T-helper 1 cell treated with Interleukin-12 subunit alpha and Interleukin-12 subunit beta and Interleukin-4 antibody, amounts not matched to agents 30 μg/mL and 1 μg/mL, for 36 hours (primary cell): ENCODE data around the gene ZNF423.

Experiments
- H3K27ac Mint-ChIP-seq: one replicate; pipeline ENCODE4 v1.8.0; 2021; ENCODE audit warnings: mild to moderate bottlenecking, mixed read lengths
- H3K27me3 Mint-ChIP-seq: one replicate; pipeline ENCODE4 v1.8.0; 2021; ENCODE audit warnings: low read depth, mixed read lengths
- H3K36me3 Mint-ChIP-seq: one replicate; pipeline ENCODE4 v1.8.0; 2021; ENCODE audit warnings: low read depth, mixed read lengths
- H3K4me1 Mint-ChIP-seq: one replicate; pipeline ENCODE4 v1.8.0; 2021; ENCODE audit warnings: low read depth, mixed read lengths
- H3K4me3 Mint-ChIP-seq: one replicate; pipeline ENCODE4 v1.8.0; 2021; ENCODE audit warnings: mild to moderate bottlenecking, moderate library complexity, mixed read lengths
- H3K9me3 Mint-ChIP-seq: one replicate; pipeline ENCODE4 v1.8.0; 2021; ENCODE audit warnings: mixed read lengths

ZNF423 gene

GRCh38 chr16:49523435-49524159 lies 332.3 kb downstream of the ZNF423 start:
- Mint-ChIP-seq H3K9me3 (no peaks in the 10 kb centered on the region), H3K36me3 (no peaks in the 10 kb centered on the region), H3K4me1 (no peaks in the 10 kb centered on the region), H3K27me3 (no peaks in the 10 kb centered on the region), H3K4me3 (no peak overlapping the region), H3K27ac (no peak overlapping the region)

DNA sequence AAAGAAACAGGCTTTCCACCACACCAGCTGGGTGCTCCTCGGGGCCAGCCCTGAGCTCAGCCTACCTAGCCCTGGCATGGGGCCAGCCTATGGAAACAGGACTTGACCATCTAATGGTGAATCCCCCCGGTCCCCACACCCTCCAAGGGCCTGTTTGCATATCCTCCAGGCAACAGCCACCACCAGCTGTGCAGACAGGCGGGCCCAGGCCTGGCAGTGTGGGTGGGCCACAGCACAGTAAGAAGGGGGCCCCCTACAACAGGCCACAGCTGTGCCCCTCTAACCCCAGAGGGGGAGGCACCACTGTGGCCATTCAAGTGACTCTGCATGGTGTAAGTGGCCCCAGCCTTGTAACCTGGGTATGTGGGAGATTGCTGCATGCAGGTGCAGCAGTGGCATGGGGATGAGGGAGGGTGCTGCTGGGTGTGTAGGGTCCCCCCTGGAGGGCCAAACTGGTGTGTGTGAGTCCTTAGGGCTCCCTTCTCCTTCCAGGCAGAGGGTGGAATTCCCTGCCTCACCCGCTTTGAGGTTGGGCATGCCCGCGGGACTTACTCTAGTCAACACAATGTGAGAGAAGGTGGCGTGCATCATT lies 334.1 kb downstream of the ZNF423 start:
- Mint-ChIP-seq H3K4me3 (no peak overlapping the region), H3K36me3 (no peaks in the 10 kb centered on the region), H3K27me3 (no peaks in the 10 kb centered on the region), H3K4me1 (no peaks in the 10 kb centered on the region), H3K27ac (no peak overlapping the region), H3K9me3 (no peaks in the 10 kb centered on the region)

GRCh38 chr16:49520492-49521038 lies 335.3 kb downstream of the ZNF423 start:
- Mint-ChIP-seq H3K4me1 (no peaks in the 10 kb centered on the region), H3K27ac (no peak overlapping the region), H3K4me3 (no peak overlapping the region), H3K9me3 (no peaks in the 10 kb centered on the region), H3K27me3 (no peaks in the 10 kb centered on the region), H3K36me3 (no peaks in the 10 kb centered on the region)

DNA sequence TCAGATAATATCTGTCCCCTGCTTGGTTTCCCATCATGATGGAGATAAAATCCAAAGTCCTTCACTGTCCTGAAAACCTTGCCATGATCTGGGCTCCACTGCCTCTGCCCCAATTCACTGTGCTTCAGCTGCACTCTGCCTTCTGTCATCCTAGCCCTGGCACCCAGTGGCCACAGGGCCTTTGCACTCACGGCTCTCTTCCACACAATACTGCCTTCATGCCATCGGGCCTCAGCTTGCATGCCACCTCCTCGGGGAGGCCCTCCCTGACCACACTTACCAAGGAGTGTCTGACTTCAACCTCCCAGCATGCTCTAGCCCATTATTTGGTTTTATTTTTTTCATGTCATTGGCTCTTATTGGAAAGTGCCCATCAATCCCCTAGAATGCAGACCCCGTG lies 336.2 kb downstream of the ZNF423 start:
- Mint-ChIP-seq H3K27ac (no peak overlapping the region), H3K9me3 (no peaks in the 10 kb centered on the region), H3K36me3 (no peaks in the 10 kb centered on the region), H3K4me3 (no peak overlapping the region), H3K27me3 (no peaks in the 10 kb centered on the region), H3K4me1 (no peaks in the 10 kb centered on the region)

DNA sequence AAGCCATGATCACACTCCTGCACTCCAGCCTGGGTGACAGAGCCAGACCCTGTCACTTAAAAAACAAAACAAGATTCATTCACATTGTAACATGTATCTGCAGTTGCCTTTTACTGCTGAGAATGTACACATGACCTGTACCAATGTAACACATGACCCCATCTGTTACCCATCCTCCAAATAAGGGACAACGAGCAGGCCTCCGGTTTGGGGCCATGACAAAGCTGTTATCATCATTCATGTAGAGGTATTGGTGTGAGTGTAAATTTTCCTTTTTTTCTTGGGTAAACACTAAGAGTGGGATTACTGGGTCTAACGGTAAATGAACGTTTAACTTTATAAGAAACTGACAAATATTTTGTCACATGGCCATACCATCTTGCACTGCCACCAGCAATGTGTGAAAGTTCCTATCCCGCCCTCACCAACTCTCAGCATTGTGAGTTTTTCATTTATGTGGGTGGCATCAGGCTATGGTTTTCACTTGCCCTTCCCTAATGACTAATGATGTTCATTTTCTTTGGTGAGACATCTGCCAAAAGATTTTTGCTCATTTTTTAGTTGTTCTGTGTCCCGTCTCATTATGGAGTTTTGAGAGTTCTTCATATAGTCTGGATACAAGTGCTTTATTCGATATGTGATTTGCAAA lies 336.8 kb downstream of the ZNF423 start:
- no peak overlapping the region for H3K27ac Mint-ChIP-seq
- no peaks in the 10 kb centered on the region for H3K36me3 Mint-ChIP-seq
- H3K4me3 Mint-ChIP-seq, result no peak overlapping the region
- no peaks in the 10 kb centered on the region for H3K9me3 Mint-ChIP-seq
- H3K4me1 Mint-ChIP-seq, result no peaks in the 10 kb centered on the region
- H3K27me3 Mint-ChIP-seq, result no peaks in the 10 kb centered on the region

GRCh38 chr16:49516382-49517036 lies 339.4 kb downstream of the ZNF423 start:
- no peaks in the 10 kb centered on the region for H3K9me3 Mint-ChIP-seq
- no peaks in the 10 kb centered on the region for H3K27me3 Mint-ChIP-seq
- H3K4me3 Mint-ChIP-seq, result no peak overlapping the region
- no peaks in the 10 kb centered on the region for H3K4me1 Mint-ChIP-seq
- no peaks in the 10 kb centered on the region for H3K36me3 Mint-ChIP-seq
- no peak overlapping the region for H3K27ac Mint-ChIP-seq

DNA sequence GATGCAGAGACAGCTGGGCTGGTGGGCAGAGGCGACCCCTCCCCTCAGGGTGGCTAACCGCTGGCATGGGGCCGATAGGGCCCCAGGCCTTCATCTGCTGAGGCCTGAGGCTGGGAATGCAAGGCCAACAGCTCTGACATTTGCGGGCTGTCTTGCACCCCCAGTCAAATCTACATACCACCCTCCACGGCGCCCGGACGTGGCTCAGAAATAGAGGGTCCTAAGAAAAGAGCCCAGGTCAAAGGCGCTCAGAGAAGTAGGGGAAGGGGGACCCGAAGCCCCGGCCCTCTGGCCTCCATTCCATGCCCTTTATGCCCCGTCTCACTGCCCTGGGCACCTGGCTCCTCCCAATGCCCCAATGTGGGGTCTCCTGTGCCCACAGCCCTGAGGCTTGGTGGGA lies 340.1 kb downstream of the ZNF423 start:
- Mint-ChIP-seq H3K36me3 (no peaks in the 10 kb centered on the region), H3K27ac (no peak overlapping the region), H3K4me1 (no peaks in the 10 kb centered on the region)

GRCh38 chr16:49515016-49515565 lies 340.8 kb downstream of the ZNF423 start:
- Mint-ChIP-seq H3K9me3 (no peaks in the 10 kb centered on the region), H3K27ac (no peak overlapping the region), H3K4me3 (no peak overlapping the region), H3K27me3 (no peaks in the 10 kb centered on the region), H3K36me3 (no peaks in the 10 kb centered on the region), H3K4me1 (no peaks in the 10 kb centered on the region)

More for the DNA sequence above, 340.1 kb downstream of the ZNF423 start:
- Mint-ChIP-seq H3K9me3 (no peaks in the 10 kb centered on the region), H3K27me3 (no peaks in the 10 kb centered on the region), H3K4me3 (no peak overlapping the region)

DNA sequence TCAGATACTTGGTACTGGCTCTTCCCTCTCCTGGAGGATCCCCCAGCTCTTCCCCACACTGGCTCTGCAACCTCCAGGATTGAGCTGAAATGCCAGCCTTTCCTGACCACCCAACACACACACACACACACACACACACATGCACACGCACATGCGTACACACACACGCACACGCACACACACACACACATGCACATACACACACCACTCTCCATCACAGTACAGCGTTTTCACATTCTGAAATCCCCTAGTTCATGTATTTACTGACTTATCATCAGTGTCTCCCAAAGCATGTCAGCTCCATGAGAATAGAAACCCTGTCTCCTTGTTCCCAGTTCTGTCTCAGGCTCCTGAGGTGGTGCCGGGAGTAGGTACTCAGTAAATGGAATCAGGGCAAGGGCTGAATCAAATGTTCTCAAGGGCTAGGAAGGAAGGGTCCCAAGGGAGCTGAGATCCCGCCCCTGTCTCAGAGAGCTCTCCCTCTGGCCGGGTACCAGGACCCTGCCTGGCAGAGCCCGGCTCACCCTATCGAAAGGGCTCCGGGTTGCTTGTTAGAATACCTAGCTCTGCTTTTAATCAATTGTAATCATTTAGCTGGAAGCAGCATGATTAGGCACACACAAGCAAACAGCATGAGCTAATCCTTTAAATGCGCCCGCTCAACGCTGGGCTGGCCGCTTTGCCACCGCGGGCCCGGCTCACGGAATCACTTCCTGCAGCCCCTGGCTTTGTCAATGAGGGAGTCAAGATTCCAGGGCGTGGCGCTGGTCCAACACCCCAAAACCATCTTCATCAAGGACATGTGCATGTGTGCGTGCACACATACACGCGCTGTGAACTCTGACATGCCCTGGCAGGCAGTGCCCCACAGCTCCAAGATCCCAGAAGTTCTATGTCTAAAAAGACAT lies 341.6 kb downstream of the ZNF423 start:
- no peak overlapping the region for H3K4me3 Mint-ChIP-seq
- no peak overlapping the region for H3K27ac Mint-ChIP-seq
- H3K4me1 Mint-ChIP-seq, result no peaks in the 10 kb centered on the region
- no peaks in the 10 kb centered on the region for H3K36me3 Mint-ChIP-seq
- no peaks in the 10 kb centered on the region for H3K9me3 Mint-ChIP-seq
- H3K27me3 Mint-ChIP-seq, result no peaks in the 10 kb centered on the region

- Mint-ChIP-seq H3K36me3 (no peaks in the 10 kb centered on the region), H3K27ac (no peak overlapping the region), H3K27me3 (no peaks in the 10 kb centered on the region), H3K4me3 (no peak overlapping the region), H3K4me1 (no peaks in the 10 kb centered on the region), H3K9me3 (no peaks in the 10 kb centered on the region)
These were observed 342.9 kb downstream of the ZNF423 start for GRCh38 chr16:49513040-49513439.

- H3K36me3 Mint-ChIP-seq, result no peaks in the 10 kb centered on the region
- no peaks in the 10 kb centered on the region for H3K27me3 Mint-ChIP-seq
- H3K27ac Mint-ChIP-seq, result no peak overlapping the region
- H3K9me3 Mint-ChIP-seq, result no peaks in the 10 kb centered on the region
- H3K4me1 Mint-ChIP-seq, result no peaks in the 10 kb centered on the region
- H3K4me3 Mint-ChIP-seq, result no peak overlapping the region
These were observed 345.1 kb downstream of the ZNF423 start for GRCh38 chr16:49510654-49511305.

GRCh38 chr16:49510141-49510540 lies 345.8 kb downstream of the ZNF423 start:
- Mint-ChIP-seq H3K4me1 (no peaks in the 10 kb centered on the region), H3K27me3 (no peaks in the 10 kb centered on the region), H3K36me3 (no peaks in the 10 kb centered on the region), H3K4me3 (no peak overlapping the region), H3K27ac (no peak overlapping the region), H3K9me3 (no peaks in the 10 kb centered on the region)
